ENCODE data around the gene CCDC18. TPM values are rescaled to one million over a fixed set of nuclear protein-coding genes. Genes with fewer than 3 reads are reported as not detected.
"Not testable (repeated sequence)": the region's sequence is repeated elsewhere in the genome, so short reads cannot be mapped to it uniquely, and the experiment has no call there.

CCDC18 gene
- total RNA-seq, 6 experiments from 2014 or later: 6.2 to 13.7 (median 12.9) TPM

GRCh38 chr1:93223023-93223675, 42.6 kb downstream of the CCDC18 start:
- Mint-ChIP-seq H3K27ac (no peak overlapping the region; the same call in 1 of the 2 replicates), H3K9me3 (no peaks in the 10 kb centered on the region), H3K36me3 (ENCODE audit: low read depth) (peaks cover 33% of the 10 kb centered on the region), H3K4me3 (no peak overlapping the region), H3K27me3 (ENCODE audit: insufficient read depth) (no peaks in the 10 kb centered on the region; the same call in 1 of the 2 replicates), H3K4me1 (ENCODE audit: low read depth) (peaks cover 5% of the 10 kb centered on the region; the same call in 1 of the 2 replicates)
- TF ChIP-seq CTCF (IDR thresholded peaks at IDR 0.05): no peak
- DNase-seq: no peak

GRCh38 chr1:93235261-93235660, 54.7 kb downstream of the CCDC18 start:
- DNase-seq: no peak
- TF ChIP-seq CTCF (IDR thresholded peaks at IDR 0.05): no peak
- Mint-ChIP-seq H3K36me3 (ENCODE audit: low read depth) (peaks cover 51% of the 10 kb centered on the region), H3K27ac (no peak overlapping the region), H3K27me3 (ENCODE audit: insufficient read depth) (no peaks in the 10 kb centered on the region), H3K9me3 (no peaks in the 10 kb centered on the region), H3K4me1 (ENCODE audit: low read depth) (no peaks in the 10 kb centered on the region), H3K4me3 (no peak overlapping the region)

GRCh38 chr1:93237021-93237420, 56.5 kb downstream of the CCDC18 start:
- DNase-seq: no peak
- Mint-ChIP-seq H3K4me3 (no peak overlapping the region), H3K36me3 (ENCODE audit: low read depth) (peaks cover 54% of the 10 kb centered on the region), H3K9me3 (peaks cover 4% of the 10 kb centered on the region), H3K27me3 (ENCODE audit: insufficient read depth) (no peaks in the 10 kb centered on the region), H3K4me1 (ENCODE audit: low read depth) (no peaks in the 10 kb centered on the region), H3K27ac (no peak overlapping the region)
- no peak for TF ChIP-seq CTCF (IDR thresholded peaks at IDR 0.05)

- no peak for DNase-seq
- peaks cover 56% of the 10 kb centered on the region for H3K36me3 Mint-ChIP-seq (ENCODE audit: low read depth)
- H3K4me3 Mint-ChIP-seq: no peak overlapping the region
- no peaks in the 10 kb centered on the region for H3K27me3 Mint-ChIP-seq (ENCODE audit: insufficient read depth)
- TF ChIP-seq CTCF (IDR thresholded peaks at IDR 0.05): no peak
- no peak overlapping the region for H3K27ac Mint-ChIP-seq
- H3K4me1 Mint-ChIP-seq (ENCODE audit: low read depth): no peaks in the 10 kb centered on the region
- H3K9me3 Mint-ChIP-seq: peaks cover 18% of the 10 kb centered on the region
Measured at GRCh38 chr1:93238425-93238824, 57.9 kb downstream of the CCDC18 start.

GRCh38 chr1:93239863-93240262, 59.3 kb downstream of the CCDC18 start:
- Mint-ChIP-seq H3K27ac (no peak overlapping the region), H3K9me3 (peaks cover 24% of the 10 kb centered on the region), H3K4me1 (ENCODE audit: low read depth) (no peaks in the 10 kb centered on the region), H3K4me3 (no peak overlapping the region), H3K36me3 (ENCODE audit: low read depth) (peaks cover 61% of the 10 kb centered on the region), H3K27me3 (ENCODE audit: insufficient read depth) (no peaks in the 10 kb centered on the region)
- TF ChIP-seq CTCF (IDR thresholded peaks at IDR 0.05): no peak
- DNase-seq: no peak

- not testable (repeated sequence) for H3K4me1 Mint-ChIP-seq (ENCODE audit: low read depth); H3K27ac Mint-ChIP-seq; H3K27me3 Mint-ChIP-seq (ENCODE audit: insufficient read depth); DNase-seq; H3K4me3 Mint-ChIP-seq
- H3K9me3 Mint-ChIP-seq: peaks cover 24% of the 10 kb centered on the region
- H3K36me3 Mint-ChIP-seq (ENCODE audit: low read depth): peaks cover 60% of the 10 kb centered on the region
Measured at GRCh38 chr1:93243233-93243632, 62.7 kb downstream of the CCDC18 start.

All from HFFc6 (cell line).